Activated CD4-positive, CD25-positive, alpha-beta regulatory T cell treated with anti-CD3 and anti-CD28 coated beads, Interleukin-2, amount 50 U/mL, for 16 hours (primary cell): ENCODE measurements around the gene ITSN1.
"Not testable (repeated sequence)": the region's sequence is repeated elsewhere in the genome, so short reads cannot be mapped to it uniquely, and the experiment has no call there.

Experiments
- DNase-seq: peaks from one replicate; pipeline ENCODE4 v3.0.0-alpha.2; 2020; ENCODE audit warnings: low read depth, low spot score

ITSN1 gene

GRCh38 chr21:33767960-33768359 is 125.7 kb downstream of the ITSN1 start:
- no peak for DNase-seq

DNA sequence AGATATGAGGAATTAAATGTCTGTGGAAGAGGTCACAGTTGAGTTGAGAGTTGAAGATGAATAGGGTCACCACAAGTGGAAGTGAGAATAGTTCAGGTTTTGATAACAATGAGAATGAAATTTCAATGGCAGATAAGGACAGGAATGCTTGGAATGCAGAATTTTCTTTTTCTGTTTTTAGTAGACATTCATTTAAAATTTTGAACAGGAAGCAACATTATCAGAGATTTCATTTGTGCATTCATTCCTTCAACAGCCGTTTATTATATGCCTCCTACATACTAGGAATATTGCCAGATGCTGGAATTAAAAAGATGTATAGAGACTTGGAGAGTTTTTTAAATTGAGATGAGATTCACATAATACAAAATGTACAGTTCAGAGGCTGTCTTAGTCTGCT is 126.8 kb downstream of the ITSN1 start:
- no peak for DNase-seq

DNA sequence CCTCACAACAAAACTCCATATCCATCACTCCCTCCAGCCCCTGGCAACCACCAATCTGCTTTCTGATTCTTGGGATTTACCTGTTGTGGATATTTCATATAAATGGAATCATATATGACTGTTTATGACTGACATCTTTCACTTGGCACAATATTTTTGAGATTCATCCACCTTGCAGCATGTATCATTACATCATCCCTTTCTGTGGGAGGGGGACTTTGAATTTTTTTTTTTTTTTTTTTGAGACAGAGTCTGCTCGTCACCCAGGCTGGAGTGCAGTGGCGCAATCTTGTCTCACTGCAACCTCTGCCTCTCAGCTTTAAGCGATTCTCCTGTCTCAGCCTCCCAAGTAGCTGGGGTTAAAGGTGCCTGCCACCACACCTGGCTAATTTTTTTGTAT is 128.2 kb downstream of the ITSN1 start:
- DNase-seq = no peak

DNA sequence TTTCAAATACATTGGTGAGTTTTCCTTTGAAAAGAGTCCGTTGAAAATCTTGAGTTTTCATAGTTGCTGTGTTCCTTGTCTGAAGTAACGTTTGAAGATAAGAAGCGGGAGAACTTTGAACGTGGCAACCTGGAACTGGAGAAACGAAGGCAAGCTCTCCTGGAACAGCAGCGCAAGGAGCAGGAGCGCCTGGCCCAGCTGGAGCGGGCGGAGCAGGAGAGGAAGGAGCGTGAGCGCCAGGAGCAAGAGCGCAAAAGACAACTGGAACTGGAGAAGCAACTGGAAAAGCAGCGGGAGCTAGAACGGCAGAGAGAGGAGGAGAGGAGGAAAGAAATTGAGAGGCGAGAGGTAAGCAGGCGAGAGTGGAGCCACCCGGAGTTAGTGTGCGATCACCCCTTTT is 129.7 kb downstream of the ITSN1 start:
- DNase-seq = no peak

DNA sequence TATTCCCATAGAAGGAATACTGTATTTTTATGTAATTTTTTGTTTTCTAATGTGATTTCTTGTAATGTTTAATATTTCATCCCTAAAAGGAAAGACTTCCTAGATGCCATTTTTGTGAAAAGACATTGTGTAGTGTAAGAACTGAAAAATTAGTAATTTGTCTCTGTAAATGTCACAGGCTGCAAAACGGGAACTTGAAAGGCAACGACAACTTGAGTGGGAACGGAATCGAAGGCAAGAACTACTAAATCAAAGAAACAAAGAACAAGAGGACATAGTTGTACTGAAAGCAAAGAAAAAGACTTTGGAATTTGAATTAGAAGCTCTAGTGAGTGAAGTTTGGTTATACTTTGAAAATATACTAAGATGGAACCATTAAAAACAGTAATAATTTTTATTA is 132.2 kb downstream of the ITSN1 start:
- DNase-seq = no peak

DNA sequence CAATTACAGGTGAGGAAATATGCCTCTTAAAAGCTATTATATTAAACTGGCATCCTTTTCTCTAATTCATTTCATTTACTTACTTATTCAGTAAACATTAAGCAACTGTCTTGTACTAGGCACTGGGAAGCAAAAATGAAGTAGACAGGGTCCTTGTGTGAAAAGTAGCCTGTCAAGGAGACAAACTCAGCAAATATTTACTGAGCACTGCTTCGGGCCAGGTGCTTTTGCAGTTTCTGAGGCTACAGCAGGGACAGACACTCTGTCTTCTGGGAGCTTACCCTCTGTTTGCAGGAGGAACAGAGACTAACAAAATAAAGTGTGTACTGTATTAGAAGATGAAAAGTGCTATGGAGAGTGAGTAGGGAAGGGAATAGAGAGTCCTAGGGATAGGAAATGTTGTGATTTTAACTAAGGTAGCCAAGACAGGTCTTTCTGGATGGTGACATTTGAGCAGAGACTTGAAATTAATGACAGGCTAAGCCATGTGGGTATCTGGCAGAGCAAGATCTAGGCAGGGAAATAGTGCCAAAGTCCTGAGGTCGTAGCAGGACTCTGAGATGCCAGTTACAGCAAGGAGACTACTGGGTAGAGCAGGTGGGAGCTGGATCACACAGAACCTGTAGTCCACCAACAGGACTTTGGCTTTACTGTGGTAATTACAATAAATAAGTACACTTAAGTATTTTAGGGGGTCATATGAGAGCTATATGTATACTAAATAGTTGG is 133.0 kb downstream of the ITSN1 start:
- no peak for DNase-seq

DNA sequence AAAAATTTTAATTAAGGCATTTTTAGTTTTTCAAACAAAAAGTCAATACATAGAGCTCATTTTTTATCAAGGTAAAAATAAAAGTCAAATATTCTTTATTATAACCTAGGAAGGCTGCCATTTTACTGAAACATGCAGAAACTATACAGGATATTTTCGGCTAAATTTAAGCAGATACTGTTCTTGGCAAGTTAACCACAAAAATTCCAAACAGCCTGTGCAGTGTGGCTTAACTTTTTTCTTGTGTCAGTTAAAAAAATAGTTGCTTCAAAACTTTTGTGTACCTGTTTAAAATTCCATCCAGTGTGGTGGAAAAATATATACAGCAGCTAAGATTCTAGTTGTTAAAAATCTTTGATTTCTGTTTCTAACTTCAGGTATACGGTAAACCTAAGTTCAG is 138.3 kb downstream of the ITSN1 start:
- DNase-seq = no peak

GRCh38 chr21:33781121-33781520 is 138.8 kb downstream of the ITSN1 start:
- DNase-seq = no peak

- DNase-seq = no peak
Observed at GRCh38 chr21:33783187-33783979, 141.1 kb downstream of the ITSN1 start.

DNA sequence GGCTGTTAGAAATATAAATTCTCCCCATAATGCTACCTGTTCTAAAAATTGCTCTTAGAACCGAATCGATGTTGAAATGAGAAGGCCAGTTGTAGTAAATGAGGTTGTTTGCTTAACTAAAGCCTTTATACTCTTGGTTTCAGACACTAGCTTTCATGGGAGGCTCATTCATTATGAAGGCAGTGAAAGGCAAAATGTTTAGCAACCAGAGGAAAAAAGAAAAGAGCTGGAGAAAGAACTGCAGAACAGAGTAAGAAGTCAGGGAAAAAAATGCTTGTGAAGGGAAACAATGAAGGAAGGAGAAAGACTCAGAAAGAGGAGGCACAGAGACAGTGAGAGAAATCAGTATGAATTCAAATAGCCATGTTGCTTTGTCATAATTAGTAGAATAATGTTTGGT is 145.1 kb downstream of the ITSN1 start:
- DNase-seq = no peak

DNA sequence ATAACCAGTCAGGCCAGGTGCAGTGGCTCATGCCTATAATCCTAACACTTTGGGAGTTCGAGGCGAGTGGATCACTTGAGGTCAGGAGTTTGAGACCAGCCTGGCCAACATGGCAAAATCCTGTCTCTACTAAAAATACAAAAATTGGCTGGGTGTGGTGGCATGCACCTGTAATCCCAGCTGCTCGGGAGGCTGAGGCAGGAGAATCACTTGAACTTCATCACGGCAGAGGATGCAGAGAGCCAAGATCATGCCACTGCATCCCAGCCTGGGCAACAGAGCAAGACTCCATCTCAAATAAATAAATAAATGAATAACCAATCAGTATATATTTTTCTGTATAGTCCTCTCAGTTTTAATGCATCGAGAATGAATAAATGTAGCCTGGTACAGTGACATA is 146.1 kb downstream of the ITSN1 start:
- not testable (repeated sequence) for DNase-seq

GRCh38 chr21:33789697-33790096 is 147.4 kb downstream of the ITSN1 start:
- no peak for DNase-seq

DNA sequence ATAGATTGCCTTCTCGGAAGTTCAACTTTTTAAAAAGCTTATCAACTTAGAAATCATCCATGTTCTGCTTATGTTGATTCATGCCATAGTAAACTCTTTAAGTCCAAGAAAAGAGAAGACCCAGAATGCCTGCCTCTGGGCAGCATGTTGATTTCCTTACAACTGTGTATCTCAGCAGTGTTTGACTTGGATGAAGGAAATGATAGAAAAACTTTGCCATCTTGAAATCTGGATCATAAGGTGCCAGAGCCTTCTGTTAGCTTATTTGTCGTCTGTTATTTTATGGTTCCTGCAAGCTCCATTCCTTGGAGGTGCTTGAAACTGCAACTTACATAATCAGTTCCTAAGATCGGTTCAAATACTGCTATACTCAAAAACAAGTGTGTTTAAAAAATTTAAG is 148.8 kb downstream of the ITSN1 start:
- DNase-seq = no peak

DNA sequence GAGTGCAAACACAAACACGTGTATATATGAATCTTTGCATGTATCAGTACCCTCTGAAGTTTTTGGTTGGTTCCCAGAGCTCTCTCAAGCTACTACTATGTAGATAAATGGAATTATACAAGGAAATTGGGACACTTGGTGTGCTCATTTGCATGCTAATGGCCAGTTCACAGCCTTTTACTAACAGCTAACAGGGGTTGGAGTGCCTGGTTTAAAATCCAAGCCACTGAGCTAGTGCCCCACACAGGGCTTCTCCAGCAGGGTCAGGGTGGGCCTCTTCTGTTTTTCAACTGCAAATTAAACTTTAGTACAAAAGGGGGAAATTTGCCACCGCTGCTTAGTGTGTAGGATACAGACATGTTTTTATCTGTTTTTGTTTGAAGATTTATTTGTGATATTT is 152.3 kb downstream of the ITSN1 start:
- no peak for DNase-seq

- no peak for DNase-seq
Observed at GRCh38 chr21:33797565-33797964, 155.3 kb downstream of the ITSN1 start.

GRCh38 chr21:33799378-33800090 is 157.2 kb downstream of the ITSN1 start:
- no peak for DNase-seq

DNA sequence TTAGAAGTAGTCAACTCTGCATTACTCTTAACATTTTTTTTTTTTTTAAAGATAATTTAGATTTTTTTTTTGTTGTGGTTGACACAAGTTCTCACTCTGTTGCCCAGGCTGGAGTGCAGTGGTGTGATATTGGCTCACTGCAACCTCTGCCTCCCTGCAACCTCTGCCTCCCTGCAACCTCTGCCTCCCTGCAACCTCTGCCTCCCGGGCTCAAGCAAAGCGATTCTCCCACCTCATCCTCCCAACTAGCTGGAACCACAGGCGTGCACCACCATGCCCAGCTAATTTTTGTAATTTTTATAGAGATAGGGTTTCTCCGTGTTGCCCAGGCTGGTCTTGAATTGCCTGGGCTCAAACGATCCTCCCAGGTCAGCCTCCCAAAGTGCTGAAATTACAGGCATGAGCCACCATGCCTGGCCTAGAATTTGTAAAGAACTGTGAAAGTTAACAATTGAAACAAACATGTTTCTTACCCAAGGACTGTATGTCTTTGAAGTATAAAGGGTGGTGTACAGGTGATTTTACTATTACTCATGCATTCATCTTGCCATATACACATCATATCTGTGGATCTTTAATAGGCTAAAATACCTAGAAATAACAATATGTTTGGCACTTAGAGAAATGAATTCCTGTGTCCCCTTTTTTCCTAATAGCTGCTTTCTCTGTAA is 158.6 kb downstream of the ITSN1 start:
- no peak for DNase-seq

DNA sequence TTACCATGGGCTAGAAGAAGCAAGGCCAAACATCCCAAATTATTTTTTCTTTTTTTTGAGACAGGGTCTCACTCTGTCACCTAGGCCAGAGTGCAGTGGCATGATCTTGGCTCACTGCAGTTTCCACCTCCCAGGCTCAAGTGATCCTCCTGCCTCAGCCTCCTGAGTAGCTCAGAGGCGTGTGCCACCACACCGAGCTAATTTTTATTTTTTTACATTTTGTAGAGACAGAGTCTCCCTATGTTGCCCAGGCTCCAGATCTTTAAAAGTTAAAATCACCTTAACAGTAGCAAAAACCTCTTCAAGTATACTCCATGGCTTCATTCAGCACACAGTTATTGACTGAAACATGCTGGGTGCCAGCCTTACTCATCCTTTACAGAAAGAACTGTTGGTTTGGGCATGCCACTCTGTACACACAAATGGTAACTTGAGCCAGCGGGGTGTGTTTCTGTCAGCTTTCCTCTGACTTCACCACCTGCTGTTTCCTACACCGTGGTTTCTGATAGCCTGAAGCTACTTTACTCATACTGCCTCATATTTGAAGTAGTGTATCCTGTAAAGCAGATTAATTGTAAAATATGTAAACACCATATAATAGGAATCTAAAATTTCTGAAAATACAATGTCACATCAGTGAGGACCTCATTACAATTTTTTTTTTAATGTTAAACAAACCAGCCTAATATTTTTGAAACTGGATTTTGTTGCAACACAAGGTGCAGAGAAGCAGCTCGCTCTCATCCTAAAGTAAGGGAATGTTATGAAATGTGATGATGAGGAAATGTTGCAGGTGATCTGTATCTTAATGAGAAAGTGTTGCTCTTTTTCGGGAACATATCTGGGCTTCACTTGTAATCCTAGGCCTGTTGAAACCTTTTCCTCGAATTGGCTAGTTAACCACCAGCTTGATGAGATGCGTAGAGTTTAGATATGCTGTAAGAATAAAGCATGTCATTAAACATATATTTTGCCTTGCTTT is 159.4 kb downstream of the ITSN1 start:
- DNase-seq = no peak

GRCh38 chr21:33802481-33802880 is 160.2 kb downstream of the ITSN1 start:
- no peak for DNase-seq

- DNase-seq = no peak
Observed at GRCh38 chr21:33808715-33809367, 166.5 kb downstream of the ITSN1 start.
